Adipose tissue (tissue), 3 donors: Measurements from ENCODE around the gene ANGPTL5. TPM values are rescaled to one million over a fixed set of nuclear protein-coding genes. Genes with fewer than 3 reads are reported as not detected.

Source experiments
- H3K27ac ChIP-seq: one replicate; pipeline ENCODE4 v1.5.1; 2013; ENCODE audit warnings: low read depth, low read length
- WGBS, 3 donors: extraction: QIAGEN DNeasy Blood & Tissue Kit; methylation state at CpG; one replicate each; pipeline ENCODE4 v1.1.7; 2013; 5-methylcytosine and 5-hydroxymethylcytosine counted together
- polyA plus RNA-seq, 3 donors: library from polyadenylated mRNA; stranded (reverse); fragments of 200-250 nt; gene quantifications; one replicate each; pipeline ENCODE4 v1.2.3, GENCODE V29; 2013
- donor health status: healthy with polysubstance abuse.
- donor health status: Bipolar disorder and iron deficiency.
- donor health status: healthy.

ANGPTL5 gene
- polyA plus RNA-seq, 3 donors = 0.73 to 2.1 TPM; not detected in 1

DNA sequence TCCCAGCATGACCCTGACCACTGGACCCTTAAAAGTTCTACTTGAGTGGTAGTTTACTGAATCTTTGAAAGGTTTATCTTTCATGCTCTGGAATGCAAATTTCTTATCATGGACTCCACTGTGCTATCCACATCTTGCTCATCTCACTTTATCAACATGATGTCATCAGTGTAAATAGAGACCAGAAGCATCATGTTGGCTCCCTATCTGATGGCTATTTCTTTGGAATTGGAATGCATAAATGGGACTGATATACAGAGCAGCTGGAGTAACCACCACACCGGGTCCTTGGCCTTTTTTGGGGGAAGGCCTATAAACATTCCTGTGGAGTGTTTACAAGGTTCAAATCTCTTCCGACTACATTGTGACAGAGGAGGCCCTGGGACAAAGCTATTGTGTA, 75.6 kb downstream of the ANGPTL5 start:
- WGBS, 3 donors = 35 to 78% (median 70%) methylated on average over 2 of the region's 2 CpGs
- no peak overlapping the region for H3K27ac ChIP-seq

Other genes with a start within 250 kb of the ANGPTL5 start
- 1 to 10 TPM in 2 of 3 donors, under 1 TPM in 1; 0.70 to 6.7 (median 2.5) TPM for gene CEP126, start 1.5 kb downstream of the ANGPTL5 start, polyA plus RNA-seq
- gene CFAP300, start 130.9 kb upstream of the ANGPTL5 start, polyA plus RNA-seq = 1 to 10 TPM in 2 of 3 donors, under 1 TPM in 1; 0.78 to 3.7 (median 2.5) TPM
- 10 to 100 TPM; 10.8 to 53.1 (median 36.2) TPM for gene YAP1, start 193.9 kb upstream of the ANGPTL5 start, polyA plus RNA-seq